GM13977 (cell line): ENCODE results near the gene CUBN.

Experiments used
- DNase-seq: peaks from one replicate; pipeline ENCODE4 v3.0.0; 2012; ENCODE audit warnings: low spot score
- in situ Hi-C: fragments of 300-500 bp; cut with MboI; formaldehyde crosslinking; loops from one replicate; pipeline ENCODE4 v1.12.0; 2022; ENCODE audit warnings: low sequenced_read_pairs, low pct_unique_long_range_greater_than_20kb, mixed read lengths, inconsistent platforms; ENCODE audit not compliant: unreplicated experiment
- TF ChIP-seq, protein P1 (sequence below): IDR thresholded peaks from 2 replicates; pipeline ENCODE4 v1.5.1; 2012; ENCODE audit warnings: mild to moderate bottlenecking, control low read depth; ENCODE audit not compliant: insufficient read depth; ENCODE audit errors: extremely low read depth, missing control alignments

CUBN gene

GRCh38 chr10:17134282-17134681 is 4.7 kb upstream of the CUBN start:
- no peak for DNase-seq
- in situ Hi-C loops, result no loop called here

DNA sequence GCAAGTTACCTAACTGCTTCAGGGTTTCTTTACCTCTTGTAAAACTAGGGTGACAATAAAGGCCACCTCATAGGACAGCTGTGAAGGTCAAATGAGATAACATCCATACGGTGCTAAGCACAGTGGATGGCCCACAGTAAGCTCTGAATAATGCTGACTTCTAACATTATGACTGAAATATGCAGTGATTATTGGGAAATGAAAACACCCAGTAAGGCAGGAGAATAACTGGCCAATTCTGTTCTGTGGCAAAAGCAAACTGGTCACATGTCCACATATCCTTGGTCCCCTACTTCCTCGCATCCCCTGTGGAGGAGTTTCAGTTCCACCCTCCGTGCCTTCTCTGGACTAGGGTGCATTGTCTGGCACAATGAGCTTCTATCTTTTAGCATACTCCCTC is 1.4 kb downstream of the CUBN start:
- DNase-seq, result no peak
- in situ Hi-C loops, result no loop called here
- TF ChIP-seq, protein P1, sequence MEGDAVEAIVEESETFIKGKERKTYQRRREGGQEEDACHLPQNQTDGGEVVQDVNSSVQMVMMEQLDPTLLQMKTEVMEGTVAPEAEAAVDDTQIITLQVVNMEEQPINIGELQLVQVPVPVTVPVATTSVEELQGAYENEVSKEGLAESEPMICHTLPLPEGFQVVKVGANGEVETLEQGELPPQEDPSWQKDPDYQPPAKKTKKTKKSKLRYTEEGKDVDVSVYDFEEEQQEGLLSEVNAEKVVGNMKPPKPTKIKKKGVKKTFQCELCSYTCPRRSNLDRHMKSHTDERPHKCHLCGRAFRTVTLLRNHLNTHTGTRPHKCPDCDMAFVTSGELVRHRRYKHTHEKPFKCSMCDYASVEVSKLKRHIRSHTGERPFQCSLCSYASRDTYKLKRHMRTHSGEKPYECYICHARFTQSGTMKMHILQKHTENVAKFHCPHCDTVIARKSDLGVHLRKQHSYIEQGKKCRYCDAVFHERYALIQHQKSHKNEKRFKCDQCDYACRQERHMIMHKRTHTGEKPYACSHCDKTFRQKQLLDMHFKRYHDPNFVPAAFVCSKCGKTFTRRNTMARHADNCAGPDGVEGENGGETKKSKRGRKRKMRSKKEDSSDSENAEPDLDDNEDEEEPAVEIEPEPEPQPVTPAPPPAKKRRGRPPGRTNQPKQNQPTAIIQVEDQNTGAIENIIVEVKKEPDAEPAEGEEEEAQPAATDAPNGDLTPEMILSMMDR, result no peak

More at GRCh38 chr10:17134282-17134681, 4.7 kb upstream of the CUBN start:
- TF ChIP-seq, protein P1, result no peak

GRCh38 chr10:17126327-17126726 is 3.3 kb downstream of the CUBN start:
- no peak for DNase-seq
- TF ChIP-seq, protein P1, result no peak
- in situ Hi-C loops, result no loop called here

GRCh38 chr10:17125206-17125893 is 4.3 kb downstream of the CUBN start:
- in situ Hi-C loops, result no loop called here
- DNase-seq, result no peak
- TF ChIP-seq, protein P1, result no peak

DNA sequence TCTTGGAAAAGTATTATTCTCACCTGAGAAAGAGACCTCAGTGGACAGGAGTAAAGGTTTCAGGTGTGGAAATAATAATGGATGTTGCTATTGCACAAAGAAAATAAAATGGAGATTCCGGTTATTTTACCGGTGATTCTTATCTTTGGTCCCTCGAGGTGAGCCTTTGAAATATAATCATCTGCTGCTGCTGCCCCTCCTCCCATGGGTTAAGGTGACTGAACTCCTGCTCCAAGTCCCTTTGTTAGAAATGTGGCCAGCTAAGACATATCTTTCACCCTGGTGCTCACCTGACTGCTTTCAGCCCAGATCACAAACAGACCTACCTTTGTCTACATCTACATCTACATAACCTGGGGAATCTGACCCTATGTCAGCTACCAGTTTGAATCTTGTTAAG is 5.7 kb downstream of the CUBN start:
- in situ Hi-C loops, result no loop called here
- TF ChIP-seq, protein P1, result no peak
- no peak for DNase-seq

- in situ Hi-C loops, result no loop called here
- no peak for DNase-seq
- TF ChIP-seq, protein P1, result no peak
Observed at GRCh38 chr10:17122726-17123661, 6.6 kb downstream of the CUBN start.
